ENCODE data around the gene CDH23. TPM values are rescaled to one million over a fixed set of nuclear protein-coding genes. Genes with fewer than 3 reads are reported as not detected.

The CDH23 gene
- total and polyA plus RNA-seq, 2 of the 8 experiments (the other 6 are each of a cell fraction or from before 2014, with no cell fraction given) = 1.9 to 4.9 TPM

- no peak for TF ChIP-seq CHD7 (IDR thresholded peaks at IDR 0.05; ENCODE audit: insufficient replicate concordance, low read length)
- no peak for TF ChIP-seq CBX8 (IDR thresholded peaks at IDR 0.05; ENCODE audit: borderline replicate concordance, low read depth, low read length)
- TF ChIP-seq MAX (IDR thresholded peaks at IDR 0.05) = no peak
- TF ChIP-seq TCF12 (IDR thresholded peaks at IDR 0.05; ENCODE audit: low read depth, low read length) = no peak
- TF ChIP-seq JUN (IDR thresholded peaks at IDR 0.05; ENCODE audit: low read depth, low read length) = no peak
- TF ChIP-seq CEBPB (IDR thresholded peaks at IDR 0.05; ENCODE audit: low read depth, low read length) = no peak
- TF ChIP-seq GABPA (IDR thresholded peaks at IDR 0.05; ENCODE audit: borderline replicate concordance, insufficient read depth, low read length) = no peak
- no peak for TF ChIP-seq KDM1A (IDR thresholded peaks at IDR 0.05; ENCODE audit: borderline replicate concordance, low read length)
- TF ChIP-seq CREB1 (IDR thresholded peaks at IDR 0.05) = no peak
- TF ChIP-seq CHD1 (IDR thresholded peaks at IDR 0.05; ENCODE audit: low read depth, low read length) = no peak
- TF ChIP-seq ZNF274 (IDR thresholded peaks at IDR 0.05; ENCODE audit: borderline replicate concordance, extremely low read depth, low read length) = no peak
- TF ChIP-seq BCL11A (IDR thresholded peaks at IDR 0.05; ENCODE audit: low read depth in 2 of 2, low read length in 2 of 2) = no peak
- no peak for TF ChIP-seq TAF7 (optimal IDR thresholded peaks at IDR 0.05; ENCODE audit: borderline replicate concordance, low read depth, low read length)
Observed at GRCh38 chr10:71582019-71582418, 185.3 kb downstream of the CDH23 start (continued).
